SK-N-SH (cell line): ENCODE results near the gene GCH1. TPM values are rescaled to one million over a fixed set of nuclear protein-coding genes. Genes with fewer than 3 reads are reported as not detected.

Source experiments
- CTCF ChIA-PET: fragments of 300-600, 350-600 bp; formaldehyde crosslinking; extraction: SDS; loops from one replicate; lab custom pipeline; 2021; lab: Yijun Ruan, JAX
- POLR2A ChIA-PET: fragments of 350-600 bp; sonication (Branson Sonifier 250); formaldehyde crosslinking; extraction: SDS; loops from one replicate; lab custom pipeline; 2020; ENCODE audit warnings: antibody characterized with exemption, inconsistent platforms; lab: Yijun Ruan, JAX
- DNase-seq: peaks from one replicate; pipeline ENCODE4 v3.0.0; 2012
- H2AFZ ChIP-seq: fragments of 200-600 bp; sonication (generic); 2 replicates; pipeline ENCODE4 v1.8.1; 2016; ENCODE audit warnings: antibody characterized with exemption, mild to moderate bottlenecking, low read depth
- H3F3A ChIP-seq: fragments of 200-600 bp; sonication (generic); replicated peaks from 2 replicates; pipeline ENCODE3; 2016; ENCODE audit warnings: antibody characterized with exemption, mild to moderate bottlenecking; ENCODE audit not compliant: insufficient read depth
- H3K27ac ChIP-seq, 2 experiments: fragments of 200-500 bp in 1 of 2; fragments of 200-600 bp in 1 of 2; sonication (Bioruptor generic) in 1 of 2; sonication (generic), shearing (Covaris generic) in 1 of 2; 2 replicates each; pipeline versions ENCODE4 v1.5.1 to v1.6.1; 2014 to 2016; ENCODE audit warnings: low read depth in 2 of 2, inconsistent platforms in 1 of 2, low read length in 1 of 2, mild to moderate bottlenecking in 1 of 2, mixed read lengths in 1 of 2
- H3K27me3 ChIP-seq: fragments of 200-600 bp; sonication (generic), shearing (Covaris generic); 2 replicates; pipeline ENCODE4 v1.6.1; 2016; ENCODE audit warnings: mixed run types; ENCODE audit not compliant: insufficient read depth
- H3K36me3 ChIP-seq, 2 experiments: fragments of 200-500 bp in 1 of 2; fragments of 200-600 bp in 1 of 2; sonication (Bioruptor generic) in 1 of 2; sonication (generic) in 1 of 2; replicated peaks in 1 of 2; 2 replicates each; pipeline versions ENCODE3 to v1.5.1; 2014 to 2016; ENCODE audit warnings: low read length in 1 of 2, mild to moderate bottlenecking in 1 of 2; ENCODE audit not compliant: insufficient read depth in 2 of 2, control insufficient read depth in 1 of 2
- H3K4me1 ChIP-seq, 2 experiments: fragments of 200-500 bp in 1 of 2; fragments of 200-600 bp in 1 of 2; sonication (Bioruptor generic) in 1 of 2; sonication (generic), shearing (Covaris generic) in 1 of 2; 2 replicates each; pipeline versions ENCODE4 v1.5.1 to v1.6.1; 2014 to 2016; ENCODE audit warnings: low read depth in 1 of 2, low read length in 1 of 2, mixed run types in 1 of 2; ENCODE audit not compliant: insufficient read depth in 2 of 2, control insufficient read depth in 1 of 2
- H3K4me2 ChIP-seq: fragments of 200-600 bp; sonication (generic), shearing (Covaris generic); 2 replicates; pipeline ENCODE4 v1.6.1; 2017; ENCODE audit warnings: mixed run types
- H3K4me3 ChIP-seq, 2 experiments: fragments of 200-500 bp in 1 of 2; fragments of 200-600 bp in 1 of 2; sonication (Bioruptor generic) in 1 of 2; sonication (generic), shearing (Covaris generic) in 1 of 2; 2 replicates each; pipeline versions ENCODE4 v1.5.1 to v1.8.1; 2014 to 2016; ENCODE audit warnings: low read depth in 2 of 2, inconsistent platforms in 1 of 2, low read length in 1 of 2, mild to moderate bottlenecking in 1 of 2, mixed read lengths in 1 of 2, moderate library complexity in 1 of 2
- H3K79me2 ChIP-seq: fragments of 200-600 bp; sonication (generic); 2 replicates; pipeline ENCODE4 v1.8.1; 2017; ENCODE audit warnings: mild to moderate bottlenecking; ENCODE audit not compliant: insufficient read depth
- H3K9ac ChIP-seq: fragments of 200-600 bp; sonication (generic); 2 replicates; pipeline ENCODE4 v1.6.1; 2017; ENCODE audit warnings: mixed run types
- H3K9me2 ChIP-seq: fragments of 200-600 bp; sonication (generic); 2 replicates; pipeline ENCODE4 v1.6.1; 2017; ENCODE audit warnings: mixed run types
- H3K9me3 ChIP-seq: fragments of 200-600 bp; sonication (generic); 2 replicates; pipeline ENCODE4 v1.6.1; 2017; ENCODE audit warnings: mixed run types, mild to moderate bottlenecking, moderate library complexity
- H4K20me1 ChIP-seq: fragments of 200-600 bp; sonication (generic); 2 replicates; pipeline ENCODE4 v1.6.1; 2017; ENCODE audit warnings: mild to moderate bottlenecking, mixed run types; ENCODE audit not compliant: insufficient read depth
- CHD2 ChIP-seq: fragments of 150-350 bp; IDR thresholded peaks from 2 replicates; pipeline ENCODE4 v1.6.1; 2018; ENCODE audit warnings: low read length; ENCODE audit not compliant: partially characterized antibody
- CTCF ChIP-seq: fragments of 200-600 bp; sonication (generic); IDR thresholded peaks from 2 replicates; pipeline ENCODE4 v1.6.1; 2017; ENCODE audit warnings: antibody characterized with exemption, mild to moderate bottlenecking, moderate library complexity
- EP300 ChIP-seq, 2 experiments: IDR thresholded peaks; 2 replicates each; pipeline versions ENCODE4 v1.4.0 to v1.6.1; 2012; ENCODE audit warnings: borderline replicate concordance in 1 of 2, low read depth in 1 of 2, low read length in 1 of 2
- EZH2phosphoT487 ChIP-seq: fragments of 200-600 bp; sonication (generic); IDR thresholded peaks from 2 replicates; pipeline ENCODE4 v1.6.1; 2017; ENCODE audit warnings: low read depth, mixed run types, mild to moderate bottlenecking, antibody characterized with exemption, moderate library complexity, borderline replicate concordance
- FOXJ3 ChIP-seq: sonication (generic); formaldehyde crosslinking; IDR thresholded peaks from 2 replicates; pipeline ENCODE4 v1.5.1; 2020; ENCODE audit warnings: mild to moderate bottlenecking, missing genetic modification reagents
- GATA2 ChIP-seq: sonication (generic); formaldehyde crosslinking; IDR thresholded peaks from 2 replicates; pipeline ENCODE4 v1.5.0; 2020; ENCODE audit warnings: mild to moderate bottlenecking, missing genetic modification reagents
- NFIC ChIP-seq: IDR thresholded peaks from 2 replicates; pipeline ENCODE4 v1.4.0; 2012; ENCODE audit warnings: borderline replicate concordance
- NRF1 ChIP-seq: IDR thresholded peaks from 2 replicates; pipeline ENCODE4 v1.6.1; 2012; ENCODE audit warnings: low read depth, mild to moderate bottlenecking, low read length
- POLR2AphosphoS5 ChIP-seq: IDR thresholded peaks from 2 replicates; pipeline ENCODE4 v1.6.1; 2012; ENCODE audit warnings: low read depth, low read length
- RAD21 ChIP-seq: IDR thresholded peaks from 2 replicates; pipeline ENCODE4 v1.6.1; 2012; ENCODE audit warnings: mild to moderate bottlenecking, low read length
- REST ChIP-seq: IDR thresholded peaks from 2 replicates; pipeline ENCODE4 v1.6.1; 2012; ENCODE audit warnings: mild to moderate bottlenecking, low read depth, low read length, moderate library complexity
- RFX5 ChIP-seq: IDR thresholded peaks from 2 replicates; pipeline ENCODE4 v1.6.1; 2012; ENCODE audit warnings: mild to moderate bottlenecking, improper control_type of control experiment, low read length
- TEAD4 ChIP-seq: IDR thresholded peaks from 2 replicates; pipeline ENCODE4 v1.4.0; 2012; ENCODE audit warnings: mild to moderate bottlenecking, borderline replicate concordance; ENCODE audit not compliant: insufficient read depth
- YY1 ChIP-seq: IDR thresholded peaks from 2 replicates; pipeline ENCODE4 v1.4.0; 2012; ENCODE audit warnings: low read depth, mild to moderate bottlenecking
- WGBS: methylation state at CpG from one replicate; pipeline ENCODE4 v1.1.6; 2017; ENCODE audit warnings: low lambda C conversion rate; 5-methylcytosine and 5-hydroxymethylcytosine counted together
- polyA plus RNA-seq, 3 experiments: library from polyadenylated mRNA; depleted of rRNA; stranded (reverse); fragments of >200 nt; gene quantifications; 2 replicates each; pipeline ENCODE4 v1.2.3, GENCODE V29; 2012
- TF ChIP-seq, protein P1 (sequence below): IDR thresholded peaks from 2 replicates; pipeline ENCODE4 v1.4.0; 2012; ENCODE audit warnings: low read depth, borderline replicate concordance
- TF ChIP-seq, protein P2 (sequence below): fragments of 150-350 bp; IDR thresholded peaks from 2 replicates; pipeline ENCODE4 v1.6.1; 2017; ENCODE audit warnings: antibody characterized with exemption, low read length, low read depth, borderline replicate concordance
- TF ChIP-seq, protein P3 (sequence below): IDR thresholded peaks from 2 replicates; pipeline ENCODE4 v1.4.0; 2012; ENCODE audit warnings: low read depth, borderline replicate concordance

GCH1 gene
- polyA plus RNA-seq, 1 of the 3 experiments (the other 2 are of a cell fraction): 2.2 TPM

- Histone ChIP-seq H3K4me3 (no peak overlapping the region), H4K20me1 (no peaks in the 10 kb centered on the region), H3K27me3 (no peaks in the 10 kb centered on the region), H3K9me3 (no peaks in the 10 kb centered on the region), H2AFZ (no peak overlapping the region), H3F3A (no peaks in the 10 kb centered on the region), H3K79me2 (no peaks in the 10 kb centered on the region), H3K4me1 (peaks cover 0 to 65% of the 10 kb centered on the region in 2 experiments; a peak in 2 of 4 replicates), H3K9me2 (no peaks in the 10 kb centered on the region), H3K9ac (no peak overlapping the region), H3K27ac (peak overlapping the region in 1 of 2 experiments; percentile 89; a peak in 2 of 4 replicates), H3K4me2 (no peak overlapping the region), H3K36me3 (no peaks in the 10 kb centered on the region)
- 87% methylated on average over 7 of the region's 8 CpGs for WGBS
- no peak for TF ChIP-seq EP300 (IDR thresholded peaks at IDR 0.05; ENCODE audit: borderline replicate concordance in 1 of 2, low read depth in 1 of 2, low read length in 1 of 2)
- TF ChIP-seq, protein P1, sequence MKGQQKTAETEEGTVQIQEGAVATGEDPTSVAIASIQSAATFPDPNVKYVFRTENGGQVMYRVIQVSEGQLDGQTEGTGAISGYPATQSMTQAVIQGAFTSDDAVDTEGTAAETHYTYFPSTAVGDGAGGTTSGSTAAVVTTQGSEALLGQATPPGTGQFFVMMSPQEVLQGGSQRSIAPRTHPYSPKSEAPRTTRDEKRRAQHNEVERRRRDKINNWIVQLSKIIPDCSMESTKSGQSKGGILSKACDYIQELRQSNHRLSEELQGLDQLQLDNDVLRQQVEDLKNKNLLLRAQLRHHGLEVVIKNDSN: no peak
- no peak for TF ChIP-seq EZH2phosphoT487
- TF ChIP-seq NRF1: no peak
- TF ChIP-seq REST: no peak
- TF ChIP-seq GATA2: no peak
- TF ChIP-seq POLR2AphosphoS5: no peak
- TF ChIP-seq NFIC: no peak
- no peak for TF ChIP-seq RFX5
- no peak for TF ChIP-seq TEAD4
- TF ChIP-seq, protein P2, sequence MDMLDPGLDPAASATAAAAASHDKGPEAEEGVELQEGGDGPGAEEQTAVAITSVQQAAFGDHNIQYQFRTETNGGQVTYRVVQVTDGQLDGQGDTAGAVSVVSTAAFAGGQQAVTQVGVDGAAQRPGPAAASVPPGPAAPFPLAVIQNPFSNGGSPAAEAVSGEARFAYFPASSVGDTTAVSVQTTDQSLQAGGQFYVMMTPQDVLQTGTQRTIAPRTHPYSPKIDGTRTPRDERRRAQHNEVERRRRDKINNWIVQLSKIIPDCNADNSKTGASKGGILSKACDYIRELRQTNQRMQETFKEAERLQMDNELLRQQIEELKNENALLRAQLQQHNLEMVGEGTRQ: no peak
- TF ChIP-seq CHD2: no peak
- no peak for TF ChIP-seq YY1
- TF ChIP-seq FOXJ3: no peak
- no peak for TF ChIP-seq RAD21
- TF ChIP-seq, protein P3, sequence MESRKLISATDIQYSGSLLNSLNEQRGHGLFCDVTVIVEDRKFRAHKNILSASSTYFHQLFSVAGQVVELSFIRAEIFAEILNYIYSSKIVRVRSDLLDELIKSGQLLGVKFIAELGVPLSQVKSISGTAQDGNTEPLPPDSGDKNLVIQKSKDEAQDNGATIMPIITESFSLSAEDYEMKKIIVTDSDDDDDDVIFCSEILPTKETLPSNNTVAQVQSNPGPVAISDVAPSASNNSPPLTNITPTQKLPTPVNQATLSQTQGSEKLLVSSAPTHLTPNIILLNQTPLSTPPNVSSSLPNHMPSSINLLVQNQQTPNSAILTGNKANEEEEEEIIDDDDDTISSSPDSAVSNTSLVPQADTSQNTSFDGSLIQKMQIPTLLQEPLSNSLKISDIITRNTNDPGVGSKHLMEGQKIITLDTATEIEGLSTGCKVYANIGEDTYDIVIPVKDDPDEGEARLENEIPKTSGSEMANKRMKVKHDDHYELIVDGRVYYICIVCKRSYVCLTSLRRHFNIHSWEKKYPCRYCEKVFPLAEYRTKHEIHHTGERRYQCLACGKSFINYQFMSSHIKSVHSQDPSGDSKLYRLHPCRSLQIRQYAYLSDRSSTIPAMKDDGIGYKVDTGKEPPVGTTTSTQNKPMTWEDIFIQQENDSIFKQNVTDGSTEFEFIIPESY: no peak
- no peak for TF ChIP-seq CTCF
- no peak for DNase-seq
- POLR2A ChIA-PET: interaction anchor here (3.4 kb wide), 1 partner anchor 8 kb away, joined by 63 read pairs; no protein-coding TSS in a partner anchor
- CTCF ChIA-PET: interaction anchor here (1.9 to 8.4 kb wide), 3 partner anchors 9 to 72 kb away, joined by 10 to 68 read pairs (median 22); no protein-coding TSS in a partner anchor
These were observed 92.9 kb downstream of the GCH1 start for GRCh38 chr14:54809767-54810166.
